Stimulated activated CD4-positive, alpha-beta T cell treated with anti-CD3 and anti-CD28 coated beads, Interleukin-4, amount 100 ng/mL, for 1 hour (primary cell): ENCODE data around the gene ZNF414.

ENCODE experiments used
- DNase-seq: peaks from one replicate; pipeline ENCODE4 v3.0.0-alpha.2; 2020

The ZNF414 gene

GRCh38 chr19:8461891-8462290, 52.1 kb downstream of the ZNF414 start:
- no peak for DNase-seq

DNA sequence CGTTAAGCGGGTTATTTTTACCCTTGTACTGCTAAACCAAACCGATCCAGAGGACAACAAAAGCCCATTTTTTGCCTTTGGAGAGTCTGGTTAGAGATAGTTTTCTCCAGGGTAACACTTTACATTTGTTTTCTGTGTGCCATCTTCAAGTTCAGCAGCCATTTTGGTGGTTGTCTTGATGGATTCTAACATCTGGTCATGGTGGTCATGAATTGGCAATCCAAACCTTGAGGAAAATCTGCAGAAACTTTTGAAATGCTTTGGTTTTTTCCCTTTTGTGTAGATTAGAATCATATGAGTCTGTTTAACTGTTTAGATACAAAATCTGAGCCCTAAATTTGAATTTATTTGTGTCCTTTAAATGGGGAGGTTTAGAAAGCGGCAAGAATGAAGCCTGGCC, 52.6 kb downstream of the ZNF414 start:
- DNase-seq = no peak

- DNase-seq = no peak
Observed at GRCh38 chr19:8460516-8461298, 53.3 kb downstream of the ZNF414 start.
